ENCODE measurements around the gene CLEC3B.
"Not testable (repeated sequence)": the region's sequence is repeated elsewhere in the genome, so short reads cannot be mapped to it uniquely, and the experiment has no call there.

The CLEC3B gene

DNA sequence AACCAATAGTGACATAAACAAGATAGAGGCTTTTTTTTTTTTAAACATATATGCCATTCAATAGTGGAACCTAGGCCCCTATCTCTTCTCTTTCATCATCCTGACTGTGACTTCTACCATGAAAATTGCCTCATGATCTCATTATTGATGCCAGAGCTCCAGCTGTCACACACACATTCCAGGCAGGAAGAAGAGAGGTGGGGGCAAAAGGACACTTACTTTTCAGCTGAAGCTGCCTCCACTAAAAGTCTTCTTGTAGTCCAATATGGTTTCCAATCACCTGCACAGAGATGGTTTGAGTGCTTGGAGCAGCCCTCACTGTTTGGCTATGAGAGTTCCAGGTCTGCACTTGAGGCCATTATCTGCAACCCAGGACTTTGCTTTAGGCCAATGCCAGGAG lies 45.0 kb downstream of the CLEC3B start:
- DNase-seq = no peak

DNA sequence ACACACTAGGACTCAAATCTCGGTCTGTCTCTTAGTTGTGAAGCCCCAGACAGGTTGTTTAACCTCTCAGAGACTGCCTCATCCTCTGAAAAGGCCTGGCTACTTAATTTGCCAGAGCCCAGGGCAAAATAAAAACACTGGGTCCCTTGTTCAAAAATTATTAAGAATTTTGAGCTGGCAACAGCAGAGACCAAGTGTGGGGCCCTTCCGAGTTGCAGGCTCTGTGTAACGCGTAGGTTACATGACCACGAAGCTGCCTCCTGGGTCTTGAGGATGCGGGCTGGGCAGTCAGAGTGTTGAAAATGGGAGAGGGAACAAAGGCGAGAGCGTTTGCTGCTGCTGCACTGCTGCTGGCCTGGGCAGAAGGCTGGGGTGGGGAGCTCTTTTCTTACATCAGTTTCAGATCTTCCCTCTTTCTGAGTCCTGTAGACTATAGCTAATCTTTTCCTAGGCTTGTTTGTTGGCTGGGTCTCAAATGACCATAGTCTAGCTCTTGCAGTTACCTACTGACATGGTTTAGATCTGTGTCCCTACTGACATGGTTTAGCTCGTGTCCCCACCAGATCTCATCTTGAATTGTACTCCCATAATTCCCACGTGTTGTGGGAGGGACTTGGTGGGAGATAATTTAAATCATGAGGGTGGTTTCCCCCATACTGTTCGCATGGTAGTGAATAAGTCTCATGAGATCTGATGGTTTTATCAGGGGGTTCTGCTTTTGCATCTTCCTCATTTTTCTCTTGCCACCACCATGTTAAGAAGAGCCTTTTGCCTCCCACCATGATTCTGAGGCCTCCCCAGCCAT lies 49.9 kb downstream of the CLEC3B start:
- no peak for DNase-seq

DNA sequence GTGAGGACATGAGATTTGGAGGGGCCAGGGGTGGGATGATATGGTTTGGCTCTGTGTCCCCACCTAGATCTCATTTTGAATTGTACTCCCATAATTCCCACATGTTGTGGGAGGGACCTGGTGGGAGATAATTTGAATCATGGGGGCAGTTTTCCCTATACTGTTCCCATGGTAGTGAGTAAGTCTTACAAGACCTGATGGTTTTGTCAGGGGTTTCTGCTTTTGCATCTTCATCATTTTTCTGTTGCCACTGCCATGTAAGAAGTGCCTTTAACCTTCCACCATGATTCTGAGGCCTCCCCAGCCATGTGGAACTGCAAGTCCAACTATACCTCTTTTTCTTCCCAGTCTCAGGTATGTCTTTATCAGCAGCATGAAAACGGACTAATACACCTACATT lies 52.2 kb downstream of the CLEC3B start:
- not testable (repeated sequence) for DNase-seq

DNA sequence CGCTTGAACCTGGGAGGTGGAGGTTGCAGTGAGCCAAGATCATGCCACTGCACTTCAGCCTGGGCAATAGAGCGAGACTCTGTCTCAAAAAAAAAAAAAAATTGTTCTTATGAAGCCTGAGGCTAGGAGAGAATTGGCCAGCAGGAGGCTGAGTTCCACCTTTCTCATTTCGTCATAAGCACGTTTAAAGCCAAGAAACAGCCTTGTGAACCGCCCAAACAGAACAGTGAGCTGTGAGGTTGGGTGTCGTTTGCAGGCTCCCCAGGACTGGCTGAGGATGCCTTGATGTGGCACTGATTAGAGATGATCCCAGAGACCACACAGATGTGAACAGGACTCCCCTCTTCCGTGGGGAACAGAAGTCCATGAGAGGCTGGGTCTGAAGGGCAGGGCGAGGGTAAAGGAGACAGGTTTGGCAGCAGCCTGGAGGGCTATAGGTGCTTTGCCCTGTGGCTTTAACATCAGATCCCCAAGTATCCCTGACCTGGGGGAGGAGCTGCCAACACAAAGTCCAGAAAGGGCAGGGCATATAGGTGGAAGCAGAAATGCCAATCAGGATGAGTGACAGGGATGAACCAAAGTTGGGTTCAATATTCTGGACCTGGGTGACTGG lies 52.9 kb downstream of the CLEC3B start:
- DNase-seq = no peak

GRCh38 chr3:45079715-45080114 lies 53.6 kb downstream of the CLEC3B start:
- DNase-seq = no peak

GRCh38 chr3:45080824-45081223 lies 54.7 kb downstream of the CLEC3B start:
- DNase-seq = no peak

DNA sequence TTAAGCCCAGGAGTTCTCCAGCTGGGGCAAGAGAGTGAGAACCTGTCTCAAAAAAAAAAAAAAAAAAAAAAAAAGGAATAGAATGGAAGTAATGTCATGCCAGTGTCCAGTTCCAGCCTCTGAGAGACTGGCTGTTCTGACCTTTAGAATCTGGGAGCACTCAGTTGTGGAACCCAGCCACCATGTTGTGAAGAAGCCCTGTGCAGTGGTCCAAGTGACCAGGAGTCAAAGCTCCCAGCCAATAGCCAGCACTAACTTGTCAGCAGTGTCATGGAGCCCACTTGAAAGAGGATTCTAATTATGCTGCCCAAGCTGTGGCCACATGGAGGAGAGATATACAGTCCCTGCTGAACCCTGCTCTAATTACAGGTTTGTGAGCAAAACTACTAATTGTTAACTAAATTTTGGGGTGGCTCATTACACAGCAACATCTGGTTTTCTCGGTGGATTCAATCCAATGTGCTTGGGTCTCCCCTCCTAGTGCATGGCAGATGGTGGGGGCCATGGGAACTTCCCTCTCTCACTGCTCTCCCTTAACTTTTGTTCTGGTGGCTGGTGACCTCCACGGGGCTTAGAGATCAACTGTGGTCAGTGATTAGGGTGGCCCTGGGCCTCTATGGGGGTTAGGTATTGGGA lies 55.5 kb downstream of the CLEC3B start:
- no peak for DNase-seq

GRCh38 chr3:45082142-45082538 lies 56.0 kb downstream of the CLEC3B start:
- no peak for DNase-seq

DNA sequence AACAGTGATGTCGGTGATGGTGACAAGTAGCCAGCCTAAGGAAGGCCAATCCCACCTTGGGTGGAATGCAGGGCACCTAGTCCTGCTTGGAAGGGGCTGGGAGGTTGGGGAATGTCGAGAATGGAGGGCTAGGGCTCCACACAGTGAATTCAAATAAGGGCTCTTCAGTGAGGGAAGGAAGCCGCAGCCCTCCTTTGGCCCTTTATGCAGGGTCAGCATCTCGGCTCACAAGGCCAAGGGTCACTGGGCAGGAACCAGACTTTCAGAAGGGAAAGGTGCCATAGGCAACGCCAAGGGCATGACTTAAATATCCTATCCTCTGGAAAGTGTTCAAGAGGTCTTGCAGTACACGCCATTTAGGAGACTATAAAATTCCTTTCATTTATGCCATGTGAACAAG lies 56.9 kb downstream of the CLEC3B start:
- no peak for DNase-seq

DNA sequence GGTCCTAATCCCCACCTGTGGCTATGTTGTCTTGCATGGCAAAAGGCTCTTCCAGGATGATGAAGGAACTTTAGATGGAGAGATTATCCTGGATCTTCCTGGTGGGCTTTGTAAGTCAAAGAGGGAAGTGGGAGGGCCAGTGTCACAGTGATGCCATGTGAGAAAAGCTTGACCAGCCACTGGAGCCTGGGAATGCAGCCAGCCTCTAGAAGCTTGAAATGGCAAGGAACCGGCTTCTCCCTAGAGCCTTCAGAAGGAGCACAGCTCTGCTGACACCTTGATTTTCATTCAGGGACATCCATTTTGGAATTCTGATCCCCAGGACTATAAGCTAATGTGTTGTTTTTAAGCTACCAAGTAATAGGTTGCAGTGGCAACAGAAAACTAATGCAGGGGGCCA lies 58.3 kb downstream of the CLEC3B start:
- no peak for DNase-seq

DNA sequence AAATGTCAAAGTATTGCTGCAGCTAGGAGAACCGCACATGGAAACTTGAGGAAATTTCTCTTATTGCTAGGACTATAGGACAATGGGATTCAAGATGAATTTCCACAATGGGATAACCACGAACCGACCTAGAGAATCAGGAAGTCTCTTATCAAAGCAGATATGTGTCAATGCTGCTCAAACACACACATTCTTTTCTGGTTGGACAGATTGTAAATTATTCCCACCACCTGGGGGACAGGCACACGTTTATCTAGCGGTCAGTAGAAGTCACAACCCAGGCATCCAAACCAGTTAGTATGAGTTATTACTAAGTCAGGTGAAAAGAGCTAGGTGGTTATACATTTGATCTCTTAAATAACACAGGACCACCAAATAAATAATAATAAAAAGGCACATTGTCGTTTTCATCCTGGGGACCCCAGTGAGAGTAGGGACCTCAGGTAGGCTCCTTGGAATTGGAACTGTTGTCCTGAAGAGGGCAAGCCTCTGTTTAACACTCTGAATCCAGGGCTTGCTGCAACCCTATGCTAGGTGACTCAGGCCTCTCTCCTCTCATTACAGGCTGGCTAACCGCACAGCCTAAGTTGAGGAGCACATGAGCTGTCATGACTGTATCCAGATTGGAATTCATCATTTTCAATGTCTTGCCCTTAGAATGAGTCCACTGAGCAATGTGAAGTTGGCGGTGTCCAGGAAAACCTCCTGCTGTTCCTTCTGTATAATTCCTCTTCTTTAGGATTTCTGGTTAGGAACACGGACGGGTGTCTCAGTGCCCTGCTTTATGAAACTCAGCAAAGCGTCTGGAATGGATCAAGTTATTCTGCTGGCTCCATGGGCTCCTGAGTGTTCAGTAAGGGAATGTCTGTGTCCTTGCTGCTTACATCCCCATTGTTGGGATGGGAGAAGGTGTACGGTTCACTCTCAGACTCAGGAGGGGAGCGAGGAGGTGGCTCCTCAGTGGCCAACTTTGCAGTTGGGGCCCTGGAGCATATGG lies 59.0 kb downstream of the CLEC3B start:
- no peak for DNase-seq

Data from stimulated activated CD4-positive, alpha-beta T cell treated with anti-CD3 and anti-CD28 coated beads, Interleukin-4, amount 100 ng/mL, for 4 hours (primary cell).